T-cell (primary cell): Measurements from ENCODE around the gene ONECUT2. TPM values are rescaled to one million over a fixed set of nuclear protein-coding genes. Genes with fewer than 3 reads are reported as not detected.
"Not testable (repeated sequence)": the region's sequence is repeated elsewhere in the genome, so short reads cannot be mapped to it uniquely, and the experiment has no call there.

ENCODE experiments used
- ATAC-seq, 4 experiments: fragments of 200-7000 bp in 3 of 4; fragments of 150-1000 bp in 1 of 4; cut with Tn5 transposase; replicated peaks in 1 of 4; 1 replicate in 3 of 4; 2 replicates in 1 of 4; pipeline ENCODE4 v1.10.0; 2021; ENCODE audit warnings: moderate library complexity in 3 of 4, mild to moderate bottlenecking in 2 of 4, moderate number of reproducible peaks in 1 of 4
- CTCF ChIA-PET, 2 donors: fragments of 300-600 bp; sonication (Branson Sonifier 250); formaldehyde crosslinking; loops; one replicate each; lab custom pipeline; 2022; ENCODE audit warnings: antibody characterized with exemption in 2 of 2; lab: Charles Lee
- POLR2A ChIA-PET, 2 donors: fragments of 300-600 bp; sonication (Branson Sonifier 250); formaldehyde crosslinking; loops; one replicate each; lab custom pipeline; 2022; ENCODE audit warnings: antibody characterized with exemption in 2 of 2; lab: Charles Lee
- DNase-seq, 35 experiments: peaks; one replicate each; pipeline versions ENCODE4 v3.0.0 to v3.0.0-alpha.2; 2013 to 2023
- H3K27ac ChIP-seq: one replicate; pipeline ENCODE4 v1.5.1; 2013; ENCODE audit warnings: low read length
- H3K27me3 ChIP-seq, 2 experiments: replicated peaks in 1 of 2; 1 replicate in 1 of 2; 2 replicates in 1 of 2; pipeline versions ENCODE4 v1.6.1 to v1.7.0; 2013; ENCODE audit warnings: low read length in 1 of 2, mixed read lengths in 1 of 2; ENCODE audit not compliant: control insufficient read depth in 2 of 2, insufficient read depth in 2 of 2; ENCODE audit errors: extremely low read depth in 1 of 2
- H3K36me3 ChIP-seq, 2 donors: 1 replicate in 1 of 2; 2 replicates in 1 of 2; pipeline versions ENCODE4 v1.6.1 to v1.7.0; 2013; ENCODE audit warnings: low read length in 1 of 2; ENCODE audit not compliant: control insufficient read depth in 2 of 2, insufficient read depth in 1 of 2; ENCODE audit errors: extremely low read depth in 1 of 2
- H3K4me1 ChIP-seq, 2 experiments: 1 replicate in 1 of 2; 2 replicates in 1 of 2; pipeline versions ENCODE4 v1.6.1 to v1.7.0; 2013; ENCODE audit warnings: low read length in 2 of 2, mixed read lengths in 1 of 2; ENCODE audit not compliant: insufficient read depth in 2 of 2, control insufficient read depth in 1 of 2; ENCODE audit errors: extremely low read depth in 1 of 2
- H3K4me3 ChIP-seq, 2 donors: 1 replicate in 1 of 2; 2 replicates in 1 of 2; pipeline versions ENCODE4 v1.5.1 to v1.7.0; 2013; ENCODE audit warnings: mild to moderate bottlenecking in 2 of 2, low read length in 1 of 2, moderate library complexity in 1 of 2; ENCODE audit not compliant: control insufficient read depth in 1 of 2; ENCODE audit errors: extremely low read depth in 1 of 2
- H3K9me3 ChIP-seq: 2 replicates; pipeline ENCODE4 v1.7.0; 2013
- H3K27ac Mint-ChIP-seq, 2 donors: one replicate each; pipeline ENCODE4 v1.8.0; 2020 to 2021; ENCODE audit warnings: mild to moderate bottlenecking in 2 of 2, mixed read lengths in 2 of 2
- H3K27me3 Mint-ChIP-seq, 2 donors: one replicate each; pipeline ENCODE4 v1.8.0; 2021 to 2022; ENCODE audit warnings: mixed read lengths in 2 of 2
- H3K36me3 Mint-ChIP-seq: one replicate; pipeline ENCODE4 v1.8.0; 2021; ENCODE audit warnings: mixed read lengths
- H3K4me1 Mint-ChIP-seq, 3 donors: one replicate each; pipeline ENCODE4 v1.8.0; 2020 to 2022; ENCODE audit warnings: mixed read lengths in 3 of 3, mild to moderate bottlenecking in 1 of 3
- H3K4me3 Mint-ChIP-seq, 3 donors: one replicate each; pipeline ENCODE4 v1.8.0; 2020 to 2022; ENCODE audit warnings: mild to moderate bottlenecking in 3 of 3, mixed read lengths in 3 of 3, moderate library complexity in 3 of 3
- H3K9me3 Mint-ChIP-seq, 3 donors: one replicate each; pipeline ENCODE4 v1.8.0; 2020 to 2022; ENCODE audit warnings: mixed read lengths in 3 of 3
- WGBS: methylation state at CpG from one replicate; pipeline ENCODE4 v1.1.5; 2013; ENCODE audit warnings: missing lambda C conversion rate; ENCODE audit not compliant: insufficient coverage; 5-methylcytosine and 5-hydroxymethylcytosine counted together
- total RNA-seq, 35 experiments: library from RNA in 6 of 35; stranded (reverse) in 6 of 35; fragments of 120-200 nt in 1 of 35; gene quantifications; one replicate each; pipeline versions ENCODE4 v1.2.1 to v1.2.4 and lab custom pipeline; 2013 to 2026

The ONECUT2 gene
- total RNA-seq, 5 donors from 2014 or later (not counting 1 experiment from before 2014, with no cell fraction given), result 0.03 to 0.23 (median 0.09) TPM; not detected in 2

DNA sequence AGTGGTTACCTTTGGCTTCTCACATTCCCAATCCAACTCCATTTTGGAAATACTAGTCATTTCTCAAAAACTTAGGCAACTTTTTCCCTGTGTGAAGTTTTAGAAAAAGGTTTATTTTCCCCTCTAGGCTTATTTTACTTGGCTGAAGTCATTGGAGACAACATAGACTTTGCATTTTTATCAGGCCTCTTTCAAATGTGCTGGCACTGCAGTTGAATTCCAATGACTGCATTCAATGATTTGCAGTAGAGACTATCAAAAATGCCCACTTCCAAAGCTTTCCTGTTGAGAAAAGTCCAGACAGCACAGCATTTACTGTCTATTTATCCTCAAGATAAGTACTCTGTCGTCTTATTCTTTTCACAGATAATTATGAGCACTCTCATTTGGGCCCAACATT, 70.1 kb downstream of the ONECUT2 start:
- ChIA-PET POLR2A (no interaction called here), CTCF (interaction anchor here in 1 of 2 donors (0.7 kb wide), 1 partner anchor 282 kb away, joined by 5 read pairs; no protein-coding TSS in a partner anchor)
- H3K4me1 Mint-ChIP-seq, result no peaks in the 10 kb centered on the region
- Histone ChIP-seq H3K36me3 (no peaks in the 10 kb centered on the region), H3K4me3 (no peak overlapping the region), H3K27me3 (peaks cover 0 to 5% of the 10 kb centered on the region in 2 experiments), H3K9me3 (no peaks in the 10 kb centered on the region), H3K4me1 (no peaks in the 10 kb centered on the region), H3K27ac (no peak overlapping the region)
- H3K9me3 Mint-ChIP-seq, result peaks cover 0 to 4% (median 0%) of the 10 kb centered on the region in 3 donors
- no peak overlapping the region for H3K4me3 Mint-ChIP-seq
- DNase-seq (no peak), ATAC-seq (no peak)
- H3K27me3 Mint-ChIP-seq, result peaks cover 31% of the 10 kb centered on the region in 2 donors
- H3K27ac Mint-ChIP-seq, result no peak overlapping the region
- no CpG with 5 or more reads among the region's 1 CpG for WGBS
- H3K36me3 Mint-ChIP-seq, result no peaks in the 10 kb centered on the region

DNA sequence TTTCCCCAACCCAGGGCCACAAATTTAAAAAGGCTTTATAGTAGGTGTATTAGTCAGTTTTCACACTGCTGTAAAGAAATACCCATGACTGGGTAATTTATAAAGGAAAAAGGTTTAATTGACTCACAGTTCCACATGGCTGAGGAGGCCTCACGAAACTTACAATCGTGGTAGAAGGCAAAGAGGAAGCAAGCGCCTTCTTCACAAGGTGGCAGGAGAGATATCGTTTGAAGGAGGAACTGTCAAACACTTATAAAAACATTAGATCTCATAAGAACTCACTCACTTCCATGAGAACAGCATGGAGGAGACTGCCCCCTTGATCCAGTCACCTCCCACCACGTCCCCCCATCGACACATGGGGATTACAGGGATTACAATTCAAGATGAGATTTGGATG, 80.9 kb downstream of the ONECUT2 start:
- Mint-ChIP-seq H3K9me3 (no peaks in the 10 kb centered on the region), H3K27ac (no peak overlapping the region)
- POLR2A ChIA-PET, result no interaction called here

DNA sequence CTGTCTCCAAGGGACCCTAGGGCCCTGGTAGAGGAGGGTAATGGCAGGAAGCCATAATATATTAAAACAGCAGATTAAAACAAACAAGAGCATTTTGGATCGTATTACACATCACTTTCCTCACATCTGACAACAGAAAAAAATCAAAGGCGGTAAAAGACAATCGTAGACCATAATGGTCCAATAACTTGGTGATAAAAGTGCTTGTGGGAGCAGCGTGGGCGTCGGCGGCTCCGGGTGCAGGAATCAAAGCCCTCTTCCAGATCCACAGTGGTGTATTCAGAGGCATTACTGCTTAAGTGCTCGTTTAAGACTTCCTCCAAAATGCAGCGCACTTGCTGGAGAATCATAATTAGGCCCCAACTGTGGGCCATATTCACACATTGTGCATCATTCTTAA, 83.4 kb downstream of the ONECUT2 start:
- no peak for ATAC-seq
- H3K4me3 Mint-ChIP-seq, result no peak overlapping the region
- Histone ChIP-seq H3K36me3 (no peaks in the 10 kb centered on the region), H3K4me3 (no peak overlapping the region), H3K27me3 (peaks cover 0 to 10% of the 10 kb centered on the region in 2 experiments), H3K4me1 (no peaks in the 10 kb centered on the region), H3K9me3 (no peaks in the 10 kb centered on the region), H3K27ac (no peak overlapping the region)
- peaks cover 19 to 21% of the 10 kb centered on the region in 2 donors for H3K27me3 Mint-ChIP-seq
- H3K27ac Mint-ChIP-seq, result no peak overlapping the region
- POLR2A ChIA-PET, result no interaction called here
- 100% methylated on average over 5 of the region's 10 CpGs for WGBS
- DNase-seq, result no peak
- H3K36me3 Mint-ChIP-seq, result no peaks in the 10 kb centered on the region
- CTCF ChIA-PET, result no interaction called here
- H3K4me1 Mint-ChIP-seq, result no peaks in the 10 kb centered on the region
- H3K9me3 Mint-ChIP-seq, result no peaks in the 10 kb centered on the region

More for the DNA sequence above, 80.9 kb downstream of the ONECUT2 start:
- Histone ChIP-seq H3K4me3 (no peak overlapping the region), H3K27ac (no peak overlapping the region), H3K9me3 (no peaks in the 10 kb centered on the region), H3K4me1 (no peaks in the 10 kb centered on the region), H3K36me3 (no peaks in the 10 kb centered on the region), H3K27me3 (peaks cover 0 to 10% of the 10 kb centered on the region in 2 experiments)
- H3K4me3 Mint-ChIP-seq, result no peak overlapping the region
- WGBS, result no CpG with 5 or more reads among the region's 6 CpGs
- peaks cover 17 to 19% of the 10 kb centered on the region in 2 donors for H3K27me3 Mint-ChIP-seq
- H3K4me1 Mint-ChIP-seq, result no peaks in the 10 kb centered on the region
- no peaks in the 10 kb centered on the region for H3K36me3 Mint-ChIP-seq
- CTCF ChIA-PET, result no interaction called here
- DNase-seq (no peak), ATAC-seq (no peak)

DNA sequence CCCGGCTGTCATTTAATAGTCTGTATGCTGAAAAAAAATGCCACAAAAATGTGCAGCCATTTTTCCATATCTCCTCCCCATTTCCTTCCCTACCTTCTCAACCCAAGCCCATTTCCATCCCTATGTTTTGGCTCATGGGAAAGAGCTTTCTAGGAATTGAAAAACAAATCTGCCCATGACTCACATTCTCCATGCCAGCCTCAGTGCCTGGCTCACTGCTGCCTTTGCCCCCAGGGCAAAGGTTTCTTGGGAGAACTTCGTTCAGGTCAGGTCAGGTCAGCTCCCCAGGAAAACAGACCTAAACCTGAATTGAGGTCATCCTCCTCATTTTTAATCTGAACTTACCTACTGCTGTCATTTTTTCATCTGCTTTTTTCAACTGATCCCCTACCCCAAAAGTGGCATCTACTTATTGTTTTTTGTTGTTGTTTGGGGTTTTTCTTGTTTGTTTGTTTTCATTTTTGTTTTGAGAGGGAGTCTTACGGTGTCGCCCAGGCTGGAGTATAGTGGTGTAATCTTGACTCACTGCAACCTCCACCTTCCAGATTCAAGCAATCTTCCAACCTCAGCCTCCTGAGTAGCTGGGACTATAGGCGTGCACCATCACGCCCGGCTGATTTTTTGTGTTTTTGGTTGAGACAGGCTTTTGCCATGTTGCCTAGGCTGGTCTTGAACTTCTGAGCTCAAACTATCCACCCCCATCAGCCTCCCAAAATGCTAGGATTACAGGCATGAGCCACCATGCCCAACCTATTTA, 84.7 kb downstream of the ONECUT2 start:
- CTCF ChIA-PET, result no interaction called here
- no peak overlapping the region for H3K27ac Mint-ChIP-seq

DNA sequence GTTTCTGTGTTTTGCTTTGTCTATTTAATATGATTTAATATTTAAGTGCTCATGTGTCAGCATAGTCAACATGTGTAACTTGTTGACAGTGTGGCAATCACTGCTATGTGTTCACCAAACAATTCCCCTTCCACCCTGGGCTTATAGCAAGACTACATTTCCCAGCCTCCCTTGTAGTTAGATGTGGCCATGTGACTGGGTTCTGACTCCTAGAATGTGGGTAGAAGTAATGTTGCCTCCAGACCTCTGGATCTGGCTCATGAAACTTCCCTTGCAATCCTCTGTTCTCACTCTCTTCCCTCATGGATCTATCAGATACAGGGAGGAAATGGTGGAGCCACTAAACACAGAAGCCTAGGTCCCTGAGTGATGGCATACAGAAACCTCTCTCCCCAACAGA, 87.2 kb downstream of the ONECUT2 start:
- CTCF ChIA-PET, H3K4me3 ChIP-seq, DNase-seq, H3K27ac ChIP-seq, H3K9me3 ChIP-seq, H3K36me3 ChIP-seq, H3K27ac Mint-ChIP-seq, H3K9me3 Mint-ChIP-seq, ATAC-seq, H3K36me3 Mint-ChIP-seq, H3K4me1 Mint-ChIP-seq, POLR2A ChIA-PET, H3K4me3 Mint-ChIP-seq, H3K4me1 ChIP-seq: not testable (repeated sequence)
- peaks cover 0 to 13% of the 10 kb centered on the region in 2 experiments for H3K27me3 ChIP-seq
- peaks cover 17 to 18% of the 10 kb centered on the region in 2 donors for H3K27me3 Mint-ChIP-seq

More for the DNA sequence above, 84.7 kb downstream of the ONECUT2 start:
- ATAC-seq (no peak), DNase-seq (no peak)
- Histone ChIP-seq H3K27me3 (peaks cover 0 to 10% of the 10 kb centered on the region in 2 experiments), H3K4me1 (no peaks in the 10 kb centered on the region), H3K4me3 (no peak overlapping the region), H3K27ac (no peak overlapping the region), H3K9me3 (no peaks in the 10 kb centered on the region), H3K36me3 (no peaks in the 10 kb centered on the region)
- no peaks in the 10 kb centered on the region for H3K36me3 Mint-ChIP-seq
- no peak overlapping the region for H3K4me3 Mint-ChIP-seq
- peaks cover 19 to 21% of the 10 kb centered on the region in 2 donors for H3K27me3 Mint-ChIP-seq
- POLR2A ChIA-PET, result no interaction called here
- no peaks in the 10 kb centered on the region for H3K9me3 Mint-ChIP-seq
- no peaks in the 10 kb centered on the region for H3K4me1 Mint-ChIP-seq
- 67% methylated on average over 1 of the region's 7 CpGs for WGBS

DNA sequence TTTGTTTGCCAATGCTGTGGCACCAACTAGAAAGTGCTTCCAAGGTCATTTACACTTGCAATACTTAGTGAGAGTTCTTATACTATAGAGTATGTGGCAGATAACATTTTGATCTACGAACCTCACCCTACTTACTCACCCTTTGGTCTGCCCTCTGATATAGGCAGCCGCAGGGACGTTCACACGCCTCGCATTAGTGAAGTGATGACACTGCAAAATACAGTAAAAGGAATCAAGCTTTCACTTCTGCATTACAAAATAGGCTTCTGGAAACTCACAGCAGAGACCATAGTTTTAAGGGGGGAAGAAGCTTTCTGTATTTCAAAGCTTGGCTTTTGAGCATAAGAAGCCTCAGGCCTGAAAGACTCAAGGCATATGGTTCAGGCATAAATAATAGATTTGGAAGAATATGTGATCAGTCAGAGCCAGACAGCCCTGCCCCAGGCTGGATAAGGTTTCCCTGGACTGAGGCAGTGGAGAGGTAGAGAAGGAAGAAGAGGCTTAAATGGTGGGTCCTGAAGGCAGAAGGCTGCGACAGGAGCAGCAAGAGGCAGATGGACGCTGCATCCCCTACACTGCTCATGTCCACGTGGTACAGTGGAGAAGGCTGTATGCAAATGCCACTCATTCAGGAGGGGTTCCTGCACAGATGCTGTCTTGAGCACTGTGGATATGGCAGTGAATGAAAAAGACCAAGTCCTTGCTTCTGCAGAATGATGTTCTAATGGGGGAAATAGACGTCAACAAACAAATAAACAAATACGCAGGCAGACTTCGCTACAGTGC, 88.2 kb downstream of the ONECUT2 start:
- Mint-ChIP-seq H3K27me3 (peaks cover 15 to 17% of the 10 kb centered on the region in 2 donors), H3K4me3 (no peak overlapping the region), H3K27ac (no peak overlapping the region), H3K9me3 (no peaks in the 10 kb centered on the region), H3K4me1 (no peaks in the 10 kb centered on the region), H3K36me3 (no peaks in the 10 kb centered on the region)
- 90% methylated on average over 2 of the region's 11 CpGs for WGBS
- H3K27ac ChIP-seq, result no peak overlapping the region
- ChIA-PET POLR2A (no interaction called here), CTCF (interaction anchor here in 1 of 2 donors (0.5 kb wide), 1 partner anchor 325 kb away, joined by 3 read pairs; no protein-coding TSS in a partner anchor)
- no peak overlapping the region for H3K4me3 ChIP-seq
- no peak for ATAC-seq
- no peaks in the 10 kb centered on the region for H3K36me3 ChIP-seq
- H3K4me1 ChIP-seq, result no peaks in the 10 kb centered on the region
- no peaks in the 10 kb centered on the region for H3K9me3 ChIP-seq
- H3K27me3 ChIP-seq, result peaks cover 0 to 9% of the 10 kb centered on the region in 2 experiments
- no peak for DNase-seq
